GM18517 (cell line): ENCODE measurements around the gene KAT6B.
"Not testable (repeated sequence)": the region's sequence is repeated elsewhere in the genome, so short reads cannot be mapped to it uniquely, and the experiment has no call there.

ENCODE experiments used
- ATAC-seq: cut with Tn5 transposase; IDR thresholded peaks from one replicate; pipeline ENCODE4 v1.9.1; 2021; ENCODE audit warnings: mild to moderate bottlenecking, moderate library complexity; ENCODE audit not compliant: unreplicated experiment

The KAT6B gene

GRCh38 chr10:75032119-75032518, 205.7 kb downstream of the KAT6B start:
- no peak for ATAC-seq

- ATAC-seq: no peak
These were observed 206.4 kb downstream of the KAT6B start for GRCh38 chr10:75032813-75033212.

GRCh38 chr10:75033399-75034130, 207.2 kb downstream of the KAT6B start:
- no peak for ATAC-seq

- ATAC-seq: no peak
These were observed 207.7 kb downstream of the KAT6B start for GRCh38 chr10:75034131-75034512.

GRCh38 chr10:75034714-75035258, 208.4 kb downstream of the KAT6B start:
- no peak for ATAC-seq

- no peak for ATAC-seq
These were observed 209.7 kb downstream of the KAT6B start for GRCh38 chr10:75035975-75036708.

GRCh38 chr10:75037171-75038153, 211.1 kb downstream of the KAT6B start:
- ATAC-seq: no peak

- ATAC-seq: no peak
These were observed 211.9 kb downstream of the KAT6B start for GRCh38 chr10:75038335-75038734.

GRCh38 chr10:75040576-75040975, 214.2 kb downstream of the KAT6B start:
- ATAC-seq: no peak

GRCh38 chr10:75042292-75042974, 216.0 kb downstream of the KAT6B start:
- no peak for ATAC-seq

- ATAC-seq: no peak
These were observed 217.1 kb downstream of the KAT6B start for GRCh38 chr10:75043256-75044131.

- ATAC-seq: no peak
These were observed 222.3 kb downstream of the KAT6B start for GRCh38 chr10:75048669-75049098.

- ATAC-seq: no peak
These were observed 223.1 kb downstream of the KAT6B start for GRCh38 chr10:75049316-75050148.

- ATAC-seq: no peak
These were observed 223.9 kb downstream of the KAT6B start for GRCh38 chr10:75050149-75050919.

GRCh38 chr10:75051308-75051707, 224.9 kb downstream of the KAT6B start:
- ATAC-seq: no peak

- not testable (repeated sequence) for ATAC-seq
These were observed 229.6 kb downstream of the KAT6B start for GRCh38 chr10:75055896-75056406.

GRCh38 chr10:75057680-75058079, 231.3 kb downstream of the KAT6B start:
- ATAC-seq: no peak
